ENCODE data around the gene UPK3A. TPM values are rescaled to one million over a fixed set of nuclear protein-coding genes. Genes with fewer than 3 reads are reported as not detected.

The UPK3A gene
- total RNA-seq, 1 donor from 2014 or later = not detected

- intact Hi-C loops (cut with DNase I) = no loop called here
- no peaks in the 10 kb centered on the region for H3K9me3 ChIP-seq
- H3K27me3 ChIP-seq (ENCODE audit: low read depth) = no peaks in the 10 kb centered on the region
- DNase-seq (no peak), ATAC-seq (no peak)
- H3K27ac ChIP-seq = no peak overlapping the region
- H3K36me3 ChIP-seq = no peaks in the 10 kb centered on the region
- H3K4me1 ChIP-seq = peaks cover 14% of the 10 kb centered on the region
- no peak for TF ChIP-seq CTCF (IDR thresholded peaks at IDR 0.05)
- no peak overlapping the region for H3K4me3 ChIP-seq
Measured at GRCh38 chr22:45278125-45278524, 6.6 kb upstream of the UPK3A start.

- Histone ChIP-seq H3K4me1 (peaks cover 24% of the 10 kb centered on the region), H3K27ac (no peak overlapping the region), H3K27me3 (ENCODE audit: low read depth) (peaks cover 10% of the 10 kb centered on the region), H3K9me3 (no peaks in the 10 kb centered on the region), H3K4me3 (no peak overlapping the region), H3K36me3 (no peaks in the 10 kb centered on the region)
- intact Hi-C loops (cut with DNase I) = no loop called here
- no peak for TF ChIP-seq CTCF (IDR thresholded peaks at IDR 0.05)
- DNase-seq (no peak), ATAC-seq (no peak)
Measured at GRCh38 chr22:45280587-45280980, 4.2 kb upstream of the UPK3A start.

- H3K36me3 ChIP-seq = no peaks in the 10 kb centered on the region
- no peak for TF ChIP-seq CTCF (IDR thresholded peaks at IDR 0.05)
- H3K4me1 ChIP-seq = peaks cover 24% of the 10 kb centered on the region
- H3K9me3 ChIP-seq = no peaks in the 10 kb centered on the region
- peaks cover 14% of the 10 kb centered on the region for H3K27me3 ChIP-seq (ENCODE audit: low read depth)
- intact Hi-C loops (cut with DNase I) = no loop called here
- DNase-seq = no peak
- H3K4me3 ChIP-seq = no peak overlapping the region
- no peak overlapping the region for H3K27ac ChIP-seq
- no peak for ATAC-seq
Measured at GRCh38 chr22:45281010-45281409, 3.7 kb upstream of the UPK3A start.

- intact Hi-C loops (cut with DNase I) = no loop called here
- no peaks in the 10 kb centered on the region for H3K9me3 ChIP-seq
- ATAC-seq = peak in 1 of 2 donors; percentile 2
- H3K27me3 ChIP-seq (ENCODE audit: low read depth) = peaks cover 17% of the 10 kb centered on the region
- no peak overlapping the region for H3K27ac ChIP-seq
- H3K4me3 ChIP-seq = peak overlapping the region; percentile 44
- no peak for TF ChIP-seq CTCF (IDR thresholded peaks at IDR 0.05)
- H3K36me3 ChIP-seq = no peaks in the 10 kb centered on the region
- H3K4me1 ChIP-seq = peaks cover 13% of the 10 kb centered on the region
- DNase-seq = no peak
Measured at GRCh38 chr22:45285263-45286058, 712 bp downstream of the UPK3A start.

GRCh38 chr22:45286854-45287551, 2.3 kb downstream of the UPK3A start:
- peaks cover 11% of the 10 kb centered on the region for H3K4me1 ChIP-seq
- ATAC-seq (no peak), DNase-seq (no peak)
- no peak for TF ChIP-seq CTCF (IDR thresholded peaks at IDR 0.05)
- H3K9me3 ChIP-seq = no peaks in the 10 kb centered on the region
- H3K36me3 ChIP-seq = no peaks in the 10 kb centered on the region
- intact Hi-C loops (cut with DNase I) = no loop called here
- H3K4me3 ChIP-seq = no peak overlapping the region
- peaks cover 17% of the 10 kb centered on the region for H3K27me3 ChIP-seq (ENCODE audit: low read depth)
- no peak overlapping the region for H3K27ac ChIP-seq
